Measurements from ENCODE around the gene MANEAL. TPM values are rescaled to one million over a fixed set of nuclear protein-coding genes. Genes with fewer than 3 reads are reported as not detected.

The MANEAL gene
- total RNA-seq, 1 experiment from 2014 or later, result 28.1 TPM

GRCh38 chr1:37776946-37777516 lies 16.6 kb upstream of the MANEAL start:
- no TSS peak for BruUV-seq (replicated peaks)
- H3K27ac Mint-ChIP-seq (ENCODE audit: unreplicated experiment), result no peak overlapping the region
- CTCF ChIA-PET, result no interaction called here

GRCh38 chr1:37778654-37779053 lies 15.0 kb upstream of the MANEAL start:
- TF ChIP-seq CTCF (IDR thresholded peaks at IDR 0.05; ENCODE audit: unreplicated experiment), result no peak
- intact Hi-C loops (cut with micrococcal nuclease; ENCODE audit: unreplicated experiment), result no loop called here
- Mint-ChIP-seq H3K4me1 (ENCODE audit: low read depth, unreplicated experiment) (no peaks in the 10 kb centered on the region), H3K9me3 (ENCODE audit: low read depth, unreplicated experiment) (no peaks in the 10 kb centered on the region), H3K4me3 (ENCODE audit: low read depth, unreplicated experiment) (no peak overlapping the region), H3K36me3 (ENCODE audit: insufficient read depth, unreplicated experiment) (no peaks in the 10 kb centered on the region), H3K27me3 (ENCODE audit: unreplicated experiment) (peaks cover 50% of the 10 kb centered on the region), H3K27ac (ENCODE audit: unreplicated experiment) (no peak overlapping the region)
- CTCF ChIA-PET, result no interaction called here
- BruUV-seq (replicated peaks), result no TSS peak
- DNase-seq, result no peak

More at GRCh38 chr1:37776946-37777516, 16.6 kb upstream of the MANEAL start:
- TF ChIP-seq CTCF (IDR thresholded peaks at IDR 0.05; ENCODE audit: unreplicated experiment), result no peak
- Mint-ChIP-seq H3K4me1 (ENCODE audit: low read depth, unreplicated experiment) (no peaks in the 10 kb centered on the region), H3K27me3 (ENCODE audit: unreplicated experiment) (peaks cover 50% of the 10 kb centered on the region), H3K4me3 (ENCODE audit: low read depth, unreplicated experiment) (no peak overlapping the region), H3K36me3 (ENCODE audit: insufficient read depth, unreplicated experiment) (no peaks in the 10 kb centered on the region), H3K9me3 (ENCODE audit: low read depth, unreplicated experiment) (no peaks in the 10 kb centered on the region)
- DNase-seq, result no peak
- intact Hi-C loops (cut with micrococcal nuclease; ENCODE audit: unreplicated experiment), result no loop called here

GRCh38 chr1:37782491-37782890 lies 11.2 kb upstream of the MANEAL start:
- H3K27ac Mint-ChIP-seq (ENCODE audit: unreplicated experiment), result no peak overlapping the region
- no peak overlapping the region for H3K4me3 Mint-ChIP-seq (ENCODE audit: low read depth, unreplicated experiment)
- H3K36me3 Mint-ChIP-seq (ENCODE audit: insufficient read depth, unreplicated experiment), result no peaks in the 10 kb centered on the region
- BruUV-seq (replicated peaks), result no TSS peak
- no peaks in the 10 kb centered on the region for H3K4me1 Mint-ChIP-seq (ENCODE audit: low read depth, unreplicated experiment)
- no peaks in the 10 kb centered on the region for H3K9me3 Mint-ChIP-seq (ENCODE audit: low read depth, unreplicated experiment)
- CTCF ChIA-PET, result no interaction called here
- intact Hi-C loops (cut with micrococcal nuclease; ENCODE audit: unreplicated experiment), result no loop called here
- peaks cover 51% of the 10 kb centered on the region for H3K27me3 Mint-ChIP-seq (ENCODE audit: unreplicated experiment)
- DNase-seq, result no peak
- TF ChIP-seq CTCF (IDR thresholded peaks at IDR 0.05; ENCODE audit: unreplicated experiment), result no peak

GRCh38 chr1:37792943-37793686 lies 532 bp upstream of the MANEAL start:
- peaks cover 17% of the 10 kb centered on the region for H3K4me1 Mint-ChIP-seq (ENCODE audit: low read depth, unreplicated experiment)
- peaks cover 33% of the 10 kb centered on the region for H3K27me3 Mint-ChIP-seq (ENCODE audit: unreplicated experiment)
- no peak for DNase-seq
- BruUV-seq (replicated peaks), result no TSS peak
- peaks cover 19% of the 10 kb centered on the region for H3K36me3 Mint-ChIP-seq (ENCODE audit: insufficient read depth, unreplicated experiment)
- peak overlapping the region; percentile 68 for H3K4me3 Mint-ChIP-seq (ENCODE audit: low read depth, unreplicated experiment)
- H3K27ac Mint-ChIP-seq (ENCODE audit: unreplicated experiment), result no peak overlapping the region
- no peak for TF ChIP-seq CTCF (IDR thresholded peaks at IDR 0.05; ENCODE audit: unreplicated experiment)
- no peaks in the 10 kb centered on the region for H3K9me3 Mint-ChIP-seq (ENCODE audit: low read depth, unreplicated experiment)
- CTCF ChIA-PET, result no interaction called here
- intact Hi-C loops (cut with micrococcal nuclease; ENCODE audit: unreplicated experiment), result no loop called here
